Cardiac muscle cell (in vitro differentiated cells and primary cell): ENCODE measurements around the gene PHC2. TPM values are rescaled to one million over a fixed set of nuclear protein-coding genes. Genes with fewer than 3 reads are reported as not detected.

Source experiments
- DNase-seq, 2 donors: peaks; one replicate each; pipeline versions ENCODE4 v3.0.0 to v3.0.0-alpha.2; 2010 to 2017; ENCODE audit warnings: low read depth in 1 of 2, low spot score in 1 of 2
- H3K27ac ChIP-seq: fragments of 200-600 bp; sonication (generic); 2 replicates; pipeline ENCODE4 v1.5.1; 2016
- H3K27me3 ChIP-seq: fragments of 200-600 bp; sonication (generic); 2 replicates; pipeline ENCODE4 v1.6.0; 2016; ENCODE audit warnings: control low read depth
- H3K36me3 ChIP-seq: fragments of 200-600 bp; sonication (generic); 2 replicates; pipeline ENCODE4 v1.5.1; 2016; ENCODE audit warnings: control low read depth
- H3K4me1 ChIP-seq: fragments of 200-600 bp; sonication (generic); 2 replicates; pipeline ENCODE4 v1.8.1; 2017; ENCODE audit warnings: low read depth, mild to moderate bottlenecking, mixed run types
- H3K4me3 ChIP-seq: fragments of 200-600 bp; sonication (generic); 2 replicates; pipeline ENCODE4 v1.5.1; 2016; ENCODE audit warnings: mild to moderate bottlenecking
- H3K9me3 ChIP-seq: fragments of 200-600 bp; sonication (generic); 2 replicates; pipeline ENCODE4 v1.5.1; 2017; ENCODE audit warnings: low read depth, mild to moderate bottlenecking, control low read depth
- polyA plus RNA-seq: library from polyadenylated mRNA; unstranded; fragments of >200 nt; fragmentation: Nextera tagmentation; extraction: Ambion mirVana; gene quantifications from 2 replicates; pipeline ENCODE4 v1.2.1, GENCODE V29; 2016
- total RNA-seq: library from RNA; depleted of rRNA; stranded (reverse); fragments of >200 nt; gene quantifications from 2 replicates; pipeline ENCODE4 v1.2.3, GENCODE V29; 2016
- TF ChIP-seq, protein P1 (sequence below): IDR thresholded peaks from 2 replicates; pipeline ENCODE4 v1.5.1; 2012; ENCODE audit warnings: low read depth, mild to moderate bottlenecking, low read length

PHC2 gene
- total and polyA plus RNA-seq, 2 experiments from 2014 or later = 81.8 to 86.0 TPM

DNA sequence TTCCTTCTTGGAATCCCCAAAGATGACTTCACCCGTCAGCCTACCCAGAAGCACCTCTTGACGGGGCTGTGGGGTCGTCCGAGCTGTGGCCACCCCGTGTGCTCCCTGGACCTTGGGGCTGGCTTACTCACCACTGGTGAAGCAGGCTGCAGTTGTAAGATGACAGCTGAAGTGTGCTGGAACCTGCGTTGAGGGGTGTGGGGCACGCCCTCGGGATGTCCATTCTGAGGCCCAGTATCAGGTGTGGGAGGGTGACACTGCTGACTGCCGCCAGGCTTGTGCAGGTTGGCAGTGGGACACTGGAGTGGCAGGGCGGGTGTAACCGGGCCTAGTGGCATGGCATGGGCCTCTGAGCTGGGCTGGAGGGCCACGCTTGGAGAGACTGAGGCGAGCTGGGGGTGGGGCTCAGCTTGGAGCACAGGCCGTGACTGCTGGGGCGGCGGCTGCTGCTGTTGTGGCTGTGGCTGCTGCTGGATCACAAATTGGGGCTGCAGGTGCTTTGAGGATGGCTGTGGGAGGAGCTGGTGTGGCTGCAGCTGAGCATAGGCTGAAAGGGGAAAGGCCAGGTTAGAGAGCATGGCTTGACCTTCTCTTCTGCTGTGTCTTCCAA is 76.1 kb downstream of the PHC2 start:
- peaks cover 21% of the 10 kb centered on the region for H3K4me1 ChIP-seq
- H3K36me3 ChIP-seq = no peaks in the 10 kb centered on the region
- H3K27me3 ChIP-seq = no peaks in the 10 kb centered on the region
- TF ChIP-seq, protein P1, sequence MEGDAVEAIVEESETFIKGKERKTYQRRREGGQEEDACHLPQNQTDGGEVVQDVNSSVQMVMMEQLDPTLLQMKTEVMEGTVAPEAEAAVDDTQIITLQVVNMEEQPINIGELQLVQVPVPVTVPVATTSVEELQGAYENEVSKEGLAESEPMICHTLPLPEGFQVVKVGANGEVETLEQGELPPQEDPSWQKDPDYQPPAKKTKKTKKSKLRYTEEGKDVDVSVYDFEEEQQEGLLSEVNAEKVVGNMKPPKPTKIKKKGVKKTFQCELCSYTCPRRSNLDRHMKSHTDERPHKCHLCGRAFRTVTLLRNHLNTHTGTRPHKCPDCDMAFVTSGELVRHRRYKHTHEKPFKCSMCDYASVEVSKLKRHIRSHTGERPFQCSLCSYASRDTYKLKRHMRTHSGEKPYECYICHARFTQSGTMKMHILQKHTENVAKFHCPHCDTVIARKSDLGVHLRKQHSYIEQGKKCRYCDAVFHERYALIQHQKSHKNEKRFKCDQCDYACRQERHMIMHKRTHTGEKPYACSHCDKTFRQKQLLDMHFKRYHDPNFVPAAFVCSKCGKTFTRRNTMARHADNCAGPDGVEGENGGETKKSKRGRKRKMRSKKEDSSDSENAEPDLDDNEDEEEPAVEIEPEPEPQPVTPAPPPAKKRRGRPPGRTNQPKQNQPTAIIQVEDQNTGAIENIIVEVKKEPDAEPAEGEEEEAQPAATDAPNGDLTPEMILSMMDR = no peak
- H3K4me3 ChIP-seq = no peak overlapping the region
- no peaks in the 10 kb centered on the region for H3K9me3 ChIP-seq
- DNase-seq = no peak
- no peak overlapping the region for H3K27ac ChIP-seq

DNA sequence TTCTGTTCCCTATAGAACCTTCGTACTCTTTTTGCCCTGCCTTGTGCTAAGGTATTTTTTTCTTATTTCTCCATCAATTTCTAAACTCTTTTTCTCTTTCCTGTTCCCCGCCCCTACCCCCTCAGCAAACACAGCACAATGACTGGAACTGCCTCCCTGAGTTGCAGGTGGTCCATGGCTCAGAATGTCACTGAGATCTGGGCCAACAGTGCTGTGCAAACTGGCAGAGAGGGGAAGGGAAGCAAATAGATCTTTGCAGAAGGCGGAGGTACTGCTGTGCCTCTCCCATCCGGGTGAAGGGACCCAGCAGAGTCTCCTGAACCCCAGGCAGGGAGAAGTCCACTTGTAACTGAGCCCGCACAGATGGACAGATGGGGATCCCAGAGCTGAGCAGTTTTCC is 77.4 kb downstream of the PHC2 start:
- DNase-seq = no peak
- no peak overlapping the region for H3K4me3 ChIP-seq
- no peaks in the 10 kb centered on the region for H3K27me3 ChIP-seq
- H3K9me3 ChIP-seq = no peaks in the 10 kb centered on the region
- H3K27ac ChIP-seq = no peak overlapping the region
- H3K36me3 ChIP-seq = no peaks in the 10 kb centered on the region
- TF ChIP-seq, protein P1 = no peak
- H3K4me1 ChIP-seq = peaks cover 16% of the 10 kb centered on the region

DNA sequence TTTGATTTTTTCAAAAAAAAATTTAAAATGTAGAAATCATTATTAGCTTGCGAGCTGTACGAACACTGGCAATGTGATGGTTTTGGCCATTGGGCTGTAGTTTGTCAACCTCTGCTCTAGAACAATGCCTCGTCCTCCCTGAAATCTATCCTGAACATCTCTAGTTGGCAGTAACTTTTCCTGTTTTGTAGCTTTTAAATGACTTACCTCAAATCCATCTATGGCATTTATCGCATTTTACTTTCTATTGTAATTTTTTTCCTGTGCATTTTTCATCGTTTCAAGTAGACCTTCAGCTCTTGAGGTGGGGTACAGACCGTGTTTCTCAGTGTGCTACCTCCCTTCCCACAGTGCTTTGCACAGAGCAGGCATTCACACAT is 79.6 kb downstream of the PHC2 start:
- Histone ChIP-seq H3K27me3 (no peaks in the 10 kb centered on the region), H3K27ac (no peak overlapping the region), H3K36me3 (no peaks in the 10 kb centered on the region), H3K4me3 (no peak overlapping the region), H3K4me1 (peaks cover 24% of the 10 kb centered on the region), H3K9me3 (no peaks in the 10 kb centered on the region)
- DNase-seq = no peak
- TF ChIP-seq, protein P1 = no peak

DNA sequence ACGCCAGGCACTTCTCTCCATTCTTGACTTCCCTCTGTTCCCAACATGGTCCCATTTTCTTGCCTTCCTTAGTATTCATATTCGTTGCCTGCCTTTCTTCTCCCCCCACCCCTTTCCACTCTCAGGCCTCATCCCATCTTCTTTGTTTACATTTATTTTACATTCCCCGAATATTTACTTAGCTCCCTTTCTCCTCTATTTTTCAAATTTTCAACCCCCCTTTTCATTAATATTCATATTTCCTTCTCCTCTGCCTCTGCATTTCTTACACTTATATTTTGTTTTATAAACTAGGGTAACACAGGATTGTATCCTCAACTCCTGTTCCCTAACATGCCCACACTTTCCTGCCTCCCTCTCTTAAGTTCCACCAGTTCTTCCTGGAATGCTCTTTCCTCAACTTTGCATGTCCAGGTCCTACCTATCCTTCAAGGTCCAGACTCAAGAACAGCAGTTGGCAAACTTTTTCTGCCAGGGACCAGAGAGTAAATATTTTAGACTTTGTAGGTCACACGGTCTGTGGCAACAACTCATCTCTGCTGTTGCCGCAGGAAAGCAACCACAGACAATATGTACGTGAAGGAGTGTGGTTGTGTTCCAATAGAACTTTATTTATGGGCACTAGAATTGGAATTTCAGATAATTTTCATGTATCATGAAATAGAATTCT is 80.1 kb downstream of the PHC2 start:
- Histone ChIP-seq H3K4me3 (peak overlapping the region; percentile 38), H3K27me3 (no peaks in the 10 kb centered on the region), H3K27ac (no peak overlapping the region), H3K9me3 (no peaks in the 10 kb centered on the region), H3K4me1 (peaks cover 24% of the 10 kb centered on the region), H3K36me3 (no peaks in the 10 kb centered on the region)
- DNase-seq = no peak
- TF ChIP-seq, protein P1 = no peak

DNA sequence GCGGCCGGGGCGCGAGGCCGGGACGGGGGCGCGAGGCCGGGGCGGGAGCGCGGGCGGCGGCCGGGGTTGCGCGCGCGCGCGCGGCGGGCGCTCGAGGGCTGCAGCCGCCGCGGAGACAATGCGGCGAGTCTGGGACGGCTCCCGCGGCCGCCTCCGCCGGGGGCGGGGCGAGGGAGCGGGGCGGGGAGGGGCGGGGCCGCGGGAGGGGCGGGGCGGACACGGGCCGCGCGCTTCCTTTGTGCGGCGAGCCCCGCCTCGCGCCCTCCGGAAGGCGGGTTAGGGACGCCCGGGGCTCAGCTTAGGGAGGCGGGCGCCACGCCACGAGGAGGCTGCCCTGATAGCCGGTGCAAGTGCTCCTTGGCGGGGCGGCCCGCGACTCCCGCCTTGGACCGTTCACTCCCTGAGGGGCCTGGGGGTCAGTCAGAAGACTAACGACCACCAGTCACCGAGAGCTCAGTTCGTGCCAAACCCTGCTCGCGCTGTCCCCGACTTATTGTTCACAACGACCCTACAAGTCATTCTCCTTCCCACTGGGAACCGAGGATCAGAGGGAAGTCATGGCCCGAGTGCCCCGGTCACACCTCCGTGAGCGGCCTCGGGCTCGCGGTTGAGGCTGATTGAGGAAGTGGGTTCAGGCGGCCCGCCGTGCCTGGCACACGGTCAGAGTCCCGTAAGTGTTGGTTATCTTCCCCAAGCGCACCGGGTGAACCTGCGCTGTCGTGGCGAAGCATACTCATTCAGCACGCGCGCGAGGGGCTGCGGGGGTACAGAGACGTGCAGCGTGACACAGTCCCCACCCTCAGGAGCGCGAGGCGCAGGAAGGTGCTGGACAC is 80.9 kb downstream of the PHC2 start:
- no peaks in the 10 kb centered on the region for H3K9me3 ChIP-seq
- H3K27me3 ChIP-seq = no peaks in the 10 kb centered on the region
- H3K27ac ChIP-seq = peak overlapping the region; percentile 68
- H3K4me1 ChIP-seq = peaks cover 24% of the 10 kb centered on the region
- peak; percentile 88 to 91 for DNase-seq
- H3K4me3 ChIP-seq = peak overlapping the region; percentile 98
- TF ChIP-seq, protein P1 = no peak
- no peaks in the 10 kb centered on the region for H3K36me3 ChIP-seq
